ENCODE data around the gene NRN1L.

NRN1L gene

DNA sequence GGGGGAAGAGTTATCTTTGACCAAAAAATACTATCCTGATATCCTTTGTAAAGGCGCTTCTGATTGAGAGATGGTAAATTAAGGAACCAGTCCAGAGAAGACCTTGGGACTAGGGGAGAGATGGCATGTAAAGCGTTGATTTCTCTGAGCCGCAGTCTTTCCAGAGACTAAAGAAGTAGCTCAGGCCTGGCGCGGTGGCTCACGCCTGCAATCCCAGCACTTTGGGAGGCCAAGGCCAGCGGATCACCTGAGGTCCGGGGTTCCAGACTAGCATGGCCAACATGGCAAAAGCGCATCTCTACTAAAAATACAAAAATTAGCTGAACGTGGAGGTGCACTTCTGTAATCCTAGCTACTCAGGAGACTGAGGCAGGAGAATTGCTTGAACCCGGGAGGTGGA lies 36.6 kb upstream of the NRN1L start:
- H3K27me3 ChIP-seq (replicated peaks in 2 of 5; ENCODE audit: control insufficient read depth in 4 of 5, insufficient read depth in 5 of 5, low read length in 4 of 5): no peaks in the 10 kb centered on the region
- H3K4me3 ChIP-seq (ENCODE audit: control insufficient read depth in 1 of 7, extremely low read depth in 1 of 7, insufficient read depth in 4 of 7, low read depth in 2 of 7, low read length in 6 of 7): peak overlapping the region in 6 of 7 experiments; percentile 81 to 95 (median 90)
- 98% methylated on average over 11 of the region's 11 CpGs for WGBS (ENCODE audit: insufficient coverage)
- CTCF ChIA-PET: interaction anchor here (1.1 to 11.8 kb wide), 3 partner anchors 14 to 35 kb away, joined by 4 to 155 read pairs (median 10); no protein-coding TSS in a partner anchor
- H3K9me3 ChIP-seq (ENCODE audit: control extremely low read depth in 1 of 5, control insufficient read depth in 4 of 5, insufficient read depth in 2 of 5, low read depth in 1 of 5, low read length in 4 of 5): no peaks in the 10 kb centered on the region
- peak overlapping the region; percentile 84 to 94 for H3K27ac ChIP-seq (ENCODE audit: insufficient read depth in 1 of 2, low read depth in 1 of 2, low read length in 2 of 2, poor library complexity in 1 of 2, severe bottlenecking in 2 of 2)
- POLR2A ChIA-PET: no interaction called here
- peaks cover 23 to 45% (median 42%) of the 10 kb centered on the region in 4 experiments for H3K4me1 ChIP-seq (ENCODE audit: control extremely low read depth in 1 of 4, control insufficient read depth in 4 of 4, insufficient read depth in 4 of 4, low read length in 3 of 4)
- no peak for DNase-seq
- H3K36me3 ChIP-seq (ENCODE audit: control insufficient read depth in 4 of 4, insufficient read depth in 4 of 4, low read length in 3 of 4): peaks cover 0 to 16% (median 2%) of the 10 kb centered on the region in 4 experiments

GRCh38 chr16:67853670-67854069 lies 31.0 kb upstream of the NRN1L start:
- H3K4me1 ChIP-seq (ENCODE audit: control extremely low read depth in 1 of 4, control insufficient read depth in 4 of 4, insufficient read depth in 4 of 4, low read length in 3 of 4): peaks cover 0 to 26% (median 10%) of the 10 kb centered on the region in 4 experiments
- no peaks in the 10 kb centered on the region for H3K9me3 ChIP-seq (ENCODE audit: control extremely low read depth in 1 of 5, control insufficient read depth in 4 of 5, insufficient read depth in 2 of 5, low read depth in 1 of 5, low read length in 4 of 5)
- no peak overlapping the region for H3K27ac ChIP-seq (ENCODE audit: insufficient read depth in 1 of 2, low read depth in 1 of 2, low read length in 2 of 2, poor library complexity in 1 of 2, severe bottlenecking in 2 of 2)
- H3K4me3 ChIP-seq (ENCODE audit: control insufficient read depth in 1 of 7, extremely low read depth in 1 of 7, insufficient read depth in 4 of 7, low read depth in 2 of 7, low read length in 6 of 7): no peak overlapping the region
- CTCF ChIA-PET: interaction anchor here (1.3 to 11.8 kb wide), 2 partner anchors 10 to 181 kb away, joined by 3 to 155 read pairs; no protein-coding TSS in a partner anchor
- POLR2A ChIA-PET: no interaction called here
- DNase-seq: no peak
- no peaks in the 10 kb centered on the region for H3K27me3 ChIP-seq (replicated peaks in 2 of 5; ENCODE audit: control insufficient read depth in 4 of 5, insufficient read depth in 5 of 5, low read length in 4 of 5)
- H3K36me3 ChIP-seq (ENCODE audit: control insufficient read depth in 4 of 4, insufficient read depth in 4 of 4, low read length in 3 of 4): peaks cover 0 to 23% (median 5%) of the 10 kb centered on the region in 4 experiments
- WGBS (ENCODE audit: insufficient coverage): 92% methylated on average over 3 of the region's 3 CpGs

- H3K27me3 ChIP-seq (replicated peaks in 2 of 5; ENCODE audit: control insufficient read depth in 4 of 5, insufficient read depth in 5 of 5, low read length in 4 of 5): no peaks in the 10 kb centered on the region
- H3K4me1 ChIP-seq (ENCODE audit: control extremely low read depth in 1 of 4, control insufficient read depth in 4 of 4, insufficient read depth in 4 of 4, low read length in 3 of 4): peaks cover 0 to 24% (median 10%) of the 10 kb centered on the region in 4 experiments
- no peaks in the 10 kb centered on the region for H3K9me3 ChIP-seq (ENCODE audit: control extremely low read depth in 1 of 5, control insufficient read depth in 4 of 5, insufficient read depth in 2 of 5, low read depth in 1 of 5, low read length in 4 of 5)
- H3K4me3 ChIP-seq (ENCODE audit: control insufficient read depth in 1 of 7, extremely low read depth in 1 of 7, insufficient read depth in 4 of 7, low read depth in 2 of 7, low read length in 6 of 7): no peak overlapping the region
- POLR2A ChIA-PET: interaction anchor here (1.0 kb wide), 1 partner anchor 22 kb away, joined by 3 read pairs; no protein-coding TSS in a partner anchor
- DNase-seq: no peak
- 91% methylated on average over 8 of the region's 10 CpGs for WGBS (ENCODE audit: insufficient coverage)
- peaks cover 2 to 23% (median 9%) of the 10 kb centered on the region in 4 experiments for H3K36me3 ChIP-seq (ENCODE audit: control insufficient read depth in 4 of 4, insufficient read depth in 4 of 4, low read length in 3 of 4)
- H3K27ac ChIP-seq (ENCODE audit: insufficient read depth in 1 of 2, low read depth in 1 of 2, low read length in 2 of 2, poor library complexity in 1 of 2, severe bottlenecking in 2 of 2): peak overlapping the region; percentile 36 to 56
- CTCF ChIA-PET: interaction anchor here (0.6 to 18.2 kb wide), 4 partner anchors 8 to 955 kb away, joined by 3 to 155 read pairs (median 4); partner anchors contain the start of genes CENPT and NUTF2
Observed at GRCh38 chr16:67855789-67856188, 28.9 kb upstream of the NRN1L start.

GRCh38 chr16:67856927-67857546 lies 27.6 kb upstream of the NRN1L start:
- Histone ChIP-seq H3K9me3 (ENCODE audit: control extremely low read depth in 1 of 5, control insufficient read depth in 4 of 5, insufficient read depth in 2 of 5, low read depth in 1 of 5, low read length in 4 of 5) (no peaks in the 10 kb centered on the region), H3K27me3 (replicated peaks in 2 of 5; ENCODE audit: control insufficient read depth in 4 of 5, insufficient read depth in 5 of 5, low read length in 4 of 5) (no peaks in the 10 kb centered on the region), H3K27ac (ENCODE audit: insufficient read depth in 1 of 2, low read depth in 1 of 2, low read length in 2 of 2, poor library complexity in 1 of 2, severe bottlenecking in 2 of 2) (peak overlapping the region; percentile 86 to 92), H3K4me1 (ENCODE audit: control extremely low read depth in 1 of 4, control insufficient read depth in 4 of 4, insufficient read depth in 4 of 4, low read length in 3 of 4) (peaks cover 0 to 24% (median 10%) of the 10 kb centered on the region in 4 experiments), H3K36me3 (ENCODE audit: control insufficient read depth in 4 of 4, insufficient read depth in 4 of 4, low read length in 3 of 4) (peaks cover 4 to 36% (median 15%) of the 10 kb centered on the region in 4 experiments), H3K4me3 (ENCODE audit: control insufficient read depth in 1 of 7, extremely low read depth in 1 of 7, insufficient read depth in 4 of 7, low read depth in 2 of 7, low read length in 6 of 7) (peak overlapping the region in 1 of 7 experiments; percentile 7)
- WGBS (ENCODE audit: insufficient coverage): 100% methylated on average over 5 of the region's 5 CpGs
- DNase-seq: no peak
- ChIA-PET CTCF (interaction anchor here (1.0 to 18.2 kb wide), 5 partner anchors 9 to 42 kb away, joined by 3 to 155 read pairs (median 4); partner anchors contain the start of genes CENPT and NUTF2), POLR2A (no interaction called here)

DNA sequence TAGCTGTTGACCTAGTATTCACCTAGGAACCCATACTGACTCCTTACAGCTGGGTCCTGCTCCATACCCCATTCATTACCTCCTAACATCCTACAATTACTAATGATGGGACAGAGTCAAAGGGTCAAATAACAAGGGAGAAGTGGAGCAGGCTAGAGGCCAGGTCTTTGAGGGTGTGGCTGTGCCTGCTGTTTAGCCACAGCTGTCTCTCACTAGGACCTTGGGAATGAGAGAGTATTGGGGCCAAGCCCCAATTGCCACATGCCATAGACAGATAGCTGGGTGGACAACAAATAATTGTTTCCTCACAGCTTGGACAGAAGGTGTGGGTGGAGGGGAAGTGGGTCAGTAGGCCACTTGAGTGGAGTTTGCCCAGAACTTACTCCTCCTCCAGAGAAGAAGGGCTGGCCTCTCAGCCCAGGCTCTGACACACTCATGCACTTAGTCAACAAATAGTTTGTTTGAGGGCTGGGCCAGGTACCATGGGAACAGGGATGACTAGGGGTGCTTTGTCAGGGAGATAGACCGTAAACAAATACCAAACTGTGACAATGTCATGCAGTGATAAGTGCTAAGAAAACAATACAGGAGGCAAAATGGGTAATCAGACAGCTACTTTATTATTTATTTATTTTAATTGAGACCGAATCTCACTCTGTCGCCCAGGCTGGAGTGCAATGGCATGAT lies 27.0 kb upstream of the NRN1L start:
- Histone ChIP-seq H3K4me1 (ENCODE audit: control extremely low read depth in 1 of 4, control insufficient read depth in 4 of 4, insufficient read depth in 4 of 4, low read length in 3 of 4) (peaks cover 0 to 24% (median 10%) of the 10 kb centered on the region in 4 experiments), H3K27ac (ENCODE audit: insufficient read depth in 1 of 2, low read depth in 1 of 2, low read length in 2 of 2, poor library complexity in 1 of 2, severe bottlenecking in 2 of 2) (peak overlapping the region; percentile 86 to 92), H3K4me3 (ENCODE audit: control insufficient read depth in 1 of 7, extremely low read depth in 1 of 7, insufficient read depth in 4 of 7, low read depth in 2 of 7, low read length in 6 of 7) (peak overlapping the region in 2 of 7 experiments; percentile 5 to 7), H3K27me3 (replicated peaks in 2 of 5; ENCODE audit: control insufficient read depth in 4 of 5, insufficient read depth in 5 of 5, low read length in 4 of 5) (no peaks in the 10 kb centered on the region), H3K36me3 (ENCODE audit: control insufficient read depth in 4 of 4, insufficient read depth in 4 of 4, low read length in 3 of 4) (peaks cover 7 to 42% (median 17%) of the 10 kb centered on the region in 4 experiments), H3K9me3 (ENCODE audit: control extremely low read depth in 1 of 5, control insufficient read depth in 4 of 5, insufficient read depth in 2 of 5, low read depth in 1 of 5, low read length in 4 of 5) (no peaks in the 10 kb centered on the region)
- peak; percentile 78 to 89 (median 87) for DNase-seq
- ChIA-PET POLR2A (no interaction called here), CTCF (interaction anchor here (1.0 to 18.2 kb wide), 5 partner anchors 9 to 42 kb away, joined by 3 to 155 read pairs (median 4); partner anchors contain the start of genes CENPT and NUTF2)
- 100% methylated on average over 2 of the region's 3 CpGs for WGBS (ENCODE audit: insufficient coverage)

DNA sequence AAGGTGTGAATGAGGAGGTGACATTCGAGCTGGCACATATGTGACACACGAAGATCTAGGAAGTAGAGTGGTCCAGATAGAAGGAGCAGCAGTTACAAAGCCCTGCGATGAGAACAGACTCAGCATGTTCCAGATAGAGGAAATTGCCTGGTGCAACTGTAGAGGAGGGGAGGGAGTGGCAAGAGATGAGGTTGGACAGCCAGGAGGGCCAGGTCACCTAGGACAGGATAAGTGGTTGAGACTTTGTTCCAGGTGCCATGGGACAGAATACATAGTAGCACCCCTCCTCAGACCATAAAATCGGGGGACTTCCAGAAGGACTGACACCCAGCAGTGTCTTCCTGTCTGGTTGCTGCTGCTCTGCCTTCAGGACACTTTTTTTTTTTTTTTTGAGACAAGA lies 26.2 kb upstream of the NRN1L start:
- 65% methylated on average over 3 of the region's 4 CpGs for WGBS (ENCODE audit: insufficient coverage)
- H3K27ac ChIP-seq (ENCODE audit: insufficient read depth in 1 of 2, low read depth in 1 of 2, low read length in 2 of 2, poor library complexity in 1 of 2, severe bottlenecking in 2 of 2): peak overlapping the region; percentile 86 to 92
- H3K36me3 ChIP-seq (ENCODE audit: control insufficient read depth in 4 of 4, insufficient read depth in 4 of 4, low read length in 3 of 4): peaks cover 7 to 49% (median 18%) of the 10 kb centered on the region in 4 experiments
- POLR2A ChIA-PET: no interaction called here
- H3K4me3 ChIP-seq (ENCODE audit: control insufficient read depth in 1 of 7, extremely low read depth in 1 of 7, insufficient read depth in 4 of 7, low read depth in 2 of 7, low read length in 6 of 7): no peak overlapping the region
- H3K27me3 ChIP-seq (replicated peaks in 2 of 5; ENCODE audit: control insufficient read depth in 4 of 5, insufficient read depth in 5 of 5, low read length in 4 of 5): no peaks in the 10 kb centered on the region
- CTCF ChIA-PET: interaction anchor here (1.1 to 18.2 kb wide), 4 partner anchors 10 to 41 kb away, joined by 3 to 155 read pairs (median 4); partner anchors contain the start of genes CENPT and NUTF2
- peak in 2 of 3 donors; percentile 24 to 26 for DNase-seq
- H3K9me3 ChIP-seq (ENCODE audit: control extremely low read depth in 1 of 5, control insufficient read depth in 4 of 5, insufficient read depth in 2 of 5, low read depth in 1 of 5, low read length in 4 of 5): no peaks in the 10 kb centered on the region
- peaks cover 0 to 24% (median 10%) of the 10 kb centered on the region in 4 experiments for H3K4me1 ChIP-seq (ENCODE audit: control extremely low read depth in 1 of 4, control insufficient read depth in 4 of 4, insufficient read depth in 4 of 4, low read length in 3 of 4)

Measured in common myeloid progenitor, CD34-positive (primary cell).